Natural killer cell (primary cell): ENCODE results near the gene AKAP13. TPM values are rescaled to one million over a fixed set of nuclear protein-coding genes. Genes with fewer than 3 reads are reported as not detected.

Experiments
- ATAC-seq, 3 donors: fragments of 150-1000 bp in 2 of 3; fragments of 200-7000 bp in 1 of 3; cut with Tn5 transposase; 1 replicate in 1 of 3; 2 replicates in 2 of 3; pipeline ENCODE4 v1.10.0; 2021; ENCODE audit warnings: mild to moderate bottlenecking in 2 of 3, moderate library complexity in 2 of 3
- DNase-seq, 2 donors: peaks; one replicate each; pipeline versions ENCODE4 v3.0.0 to v3.0.0-alpha.2; 2013 to 2021; ENCODE audit warnings: mixed read lengths in 1 of 2
- H3K27ac ChIP-seq: one replicate; pipeline ENCODE4 v1.5.1; 2013; ENCODE audit warnings: mild to moderate bottlenecking, low read length
- H3K27me3 ChIP-seq: one replicate; pipeline ENCODE4 v1.6.1; 2013; ENCODE audit warnings: low read length; ENCODE audit not compliant: control insufficient read depth, insufficient read depth
- H3K36me3 ChIP-seq: one replicate; pipeline ENCODE4 v1.6.1; 2013; ENCODE audit warnings: low read length; ENCODE audit not compliant: control insufficient read depth, insufficient read depth
- H3K4me1 ChIP-seq: one replicate; pipeline ENCODE4 v1.6.1; 2013; ENCODE audit warnings: low read length; ENCODE audit not compliant: control insufficient read depth, insufficient read depth
- H3K4me3 ChIP-seq: one replicate; pipeline ENCODE4 v1.5.1; 2013; ENCODE audit warnings: low read length
- H3K9me3 ChIP-seq: one replicate; pipeline ENCODE4 v1.6.1; 2013; ENCODE audit warnings: low read length; ENCODE audit not compliant: control insufficient read depth, insufficient read depth
- H3K27ac Mint-ChIP-seq, 2 donors: one replicate each; pipeline ENCODE4 v1.8.0; 2022; ENCODE audit warnings: mild to moderate bottlenecking in 2 of 2, mixed read lengths in 2 of 2, moderate library complexity in 1 of 2
- H3K27me3 Mint-ChIP-seq, 2 donors: one replicate each; pipeline ENCODE4 v1.8.0; 2022; ENCODE audit warnings: low read depth in 2 of 2, mixed read lengths in 2 of 2
- H3K36me3 Mint-ChIP-seq: one replicate; pipeline ENCODE4 v1.8.0; 2022; ENCODE audit warnings: mixed read lengths
- H3K4me1 Mint-ChIP-seq, 2 donors: one replicate each; pipeline ENCODE4 v1.8.0; 2022; ENCODE audit warnings: mixed read lengths in 2 of 2
- H3K4me3 Mint-ChIP-seq: one replicate; pipeline ENCODE4 v1.8.0; 2022; ENCODE audit warnings: mild to moderate bottlenecking, moderate library complexity, mixed read lengths
- H3K9me3 Mint-ChIP-seq, 2 donors: one replicate each; pipeline ENCODE4 v1.8.0; 2022; ENCODE audit warnings: mixed read lengths in 2 of 2
- WGBS: methylation state at CpG from one replicate; pipeline ENCODE4 v1.1.7; 2013; ENCODE audit warnings: missing lambda C conversion rate; ENCODE audit not compliant: insufficient coverage; 5-methylcytosine and 5-hydroxymethylcytosine counted together
- intact Hi-C: fragments of 100-400 bp; cut with micrococcal nuclease; formaldehyde crosslinking; loops from one replicate; pipeline ENCODE4 v1.14.2; 2022
- total RNA-seq, 4 donors: library from RNA; stranded (reverse); fragments of 120-200 nt in 1 of 4; gene quantifications; one replicate each; pipeline versions ENCODE4 v1.2.3 to v1.2.4, GENCODE V29; 2013 to 2022
- TF ChIP-seq, protein P1 (sequence below): fragments of 200-600 bp; IDR thresholded peaks from one replicate; pipeline ENCODE4 v1.8.0; 2022; ENCODE audit warnings: antibody characterized with exemption

The AKAP13 gene
- total RNA-seq, 3 donors from 2014 or later (not counting 1 experiment from before 2014, with no cell fraction given): 573 to 661 (median 647) TPM

GRCh38 chr15:85768595-85769168 lies 388.3 kb downstream of the AKAP13 start:
- no peak overlapping the region for H3K4me3 ChIP-seq
- Mint-ChIP-seq H3K27ac (no peak overlapping the region), H3K27me3 (no peaks in the 10 kb centered on the region), H3K9me3 (no peaks in the 10 kb centered on the region), H3K4me1 (peaks cover 6 to 29% of the 10 kb centered on the region in 2 donors), H3K36me3 (no peaks in the 10 kb centered on the region), H3K4me3 (no peak overlapping the region)
- WGBS: 97% methylated on average over 32 of the region's 32 CpGs
- H3K4me1 ChIP-seq: no peaks in the 10 kb centered on the region
- no peaks in the 10 kb centered on the region for H3K36me3 ChIP-seq
- DNase-seq: no peak
- H3K9me3 ChIP-seq: no peaks in the 10 kb centered on the region
- TF ChIP-seq, protein P1, sequence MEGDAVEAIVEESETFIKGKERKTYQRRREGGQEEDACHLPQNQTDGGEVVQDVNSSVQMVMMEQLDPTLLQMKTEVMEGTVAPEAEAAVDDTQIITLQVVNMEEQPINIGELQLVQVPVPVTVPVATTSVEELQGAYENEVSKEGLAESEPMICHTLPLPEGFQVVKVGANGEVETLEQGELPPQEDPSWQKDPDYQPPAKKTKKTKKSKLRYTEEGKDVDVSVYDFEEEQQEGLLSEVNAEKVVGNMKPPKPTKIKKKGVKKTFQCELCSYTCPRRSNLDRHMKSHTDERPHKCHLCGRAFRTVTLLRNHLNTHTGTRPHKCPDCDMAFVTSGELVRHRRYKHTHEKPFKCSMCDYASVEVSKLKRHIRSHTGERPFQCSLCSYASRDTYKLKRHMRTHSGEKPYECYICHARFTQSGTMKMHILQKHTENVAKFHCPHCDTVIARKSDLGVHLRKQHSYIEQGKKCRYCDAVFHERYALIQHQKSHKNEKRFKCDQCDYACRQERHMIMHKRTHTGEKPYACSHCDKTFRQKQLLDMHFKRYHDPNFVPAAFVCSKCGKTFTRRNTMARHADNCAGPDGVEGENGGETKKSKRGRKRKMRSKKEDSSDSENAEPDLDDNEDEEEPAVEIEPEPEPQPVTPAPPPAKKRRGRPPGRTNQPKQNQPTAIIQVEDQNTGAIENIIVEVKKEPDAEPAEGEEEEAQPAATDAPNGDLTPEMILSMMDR: no peak
- H3K27ac ChIP-seq: no peak overlapping the region
- ATAC-seq: no peak
- H3K27me3 ChIP-seq: no peaks in the 10 kb centered on the region
- intact Hi-C loops: no loop called here

DNA sequence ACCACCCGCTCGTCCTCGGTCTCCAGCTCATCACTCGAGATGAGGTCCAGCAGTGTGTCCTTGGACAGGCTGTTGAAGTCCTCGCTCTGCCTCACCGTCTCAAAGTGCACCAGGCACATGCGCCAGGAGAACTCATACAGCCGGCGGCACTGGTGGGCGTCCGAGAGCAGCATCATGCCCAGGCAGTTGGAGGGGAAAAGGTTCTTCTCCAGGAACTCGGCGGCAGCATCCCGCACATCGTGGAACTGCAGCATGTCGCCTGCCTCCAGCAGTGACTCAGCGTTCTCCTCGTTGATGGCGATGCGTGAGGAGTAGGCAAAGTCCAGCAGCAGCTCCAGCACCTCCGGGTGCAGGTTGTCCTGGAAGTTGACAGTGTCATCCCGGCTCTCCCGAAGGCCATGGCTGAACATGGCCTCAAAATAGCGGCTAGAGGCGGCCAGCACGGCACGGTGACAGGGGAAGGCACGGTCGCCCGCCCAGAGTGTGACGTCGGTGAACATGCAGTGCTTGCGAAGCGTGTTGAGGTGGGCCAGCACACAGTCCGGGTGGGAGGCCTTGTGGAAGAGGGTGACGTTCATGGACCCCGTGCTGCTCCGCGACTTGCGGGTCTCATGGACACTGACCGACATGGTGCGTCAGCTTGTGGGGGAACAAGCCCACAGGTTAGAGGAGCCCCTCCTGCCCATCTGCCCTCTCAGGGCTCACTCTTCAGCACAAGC lies 388.9 kb downstream of the AKAP13 start:
- no peak overlapping the region for H3K27ac Mint-ChIP-seq
- H3K36me3 Mint-ChIP-seq: no peaks in the 10 kb centered on the region
- intact Hi-C loops: no loop called here
- Histone ChIP-seq H3K36me3 (no peaks in the 10 kb centered on the region), H3K27me3 (no peaks in the 10 kb centered on the region), H3K27ac (no peak overlapping the region), H3K4me1 (no peaks in the 10 kb centered on the region), H3K4me3 (no peak overlapping the region), H3K9me3 (no peaks in the 10 kb centered on the region)
- H3K4me3 Mint-ChIP-seq: no peak overlapping the region
- TF ChIP-seq, protein P1: no peak
- no peaks in the 10 kb centered on the region for H3K9me3 Mint-ChIP-seq
- peaks cover 6 to 29% of the 10 kb centered on the region in 2 donors for H3K4me1 Mint-ChIP-seq
- H3K27me3 Mint-ChIP-seq: no peaks in the 10 kb centered on the region
- no peak for DNase-seq
- ATAC-seq: no peak
- 98% methylated on average over 42 of the region's 42 CpGs for WGBS

- Histone ChIP-seq H3K9me3 (no peaks in the 10 kb centered on the region), H3K27me3 (no peaks in the 10 kb centered on the region), H3K4me1 (no peaks in the 10 kb centered on the region), H3K27ac (no peak overlapping the region), H3K4me3 (no peak overlapping the region), H3K36me3 (no peaks in the 10 kb centered on the region)
- H3K4me1 Mint-ChIP-seq: peaks cover 6 to 23% of the 10 kb centered on the region in 2 donors
- DNase-seq (no peak), ATAC-seq (no peak)
- no peaks in the 10 kb centered on the region for H3K9me3 Mint-ChIP-seq
- TF ChIP-seq, protein P1: no peak
- H3K27me3 Mint-ChIP-seq: no peaks in the 10 kb centered on the region
- no peak overlapping the region for H3K4me3 Mint-ChIP-seq
- intact Hi-C loops: no loop called here
- no peak overlapping the region for H3K27ac Mint-ChIP-seq
- no peaks in the 10 kb centered on the region for H3K36me3 Mint-ChIP-seq
- 97% methylated on average over 21 of the region's 21 CpGs for WGBS
These were observed 390.0 kb downstream of the AKAP13 start for GRCh38 chr15:85770096-85771041.
